ENCODE data around the gene TTC32. TPM values are rescaled to one million over a fixed set of nuclear protein-coding genes. Genes with fewer than 3 reads are reported as not detected.

The TTC32 gene
- total and polyA plus RNA-seq, 7 donors, result 3.7 to 22.1 (median 6.8) TPM

DNA sequence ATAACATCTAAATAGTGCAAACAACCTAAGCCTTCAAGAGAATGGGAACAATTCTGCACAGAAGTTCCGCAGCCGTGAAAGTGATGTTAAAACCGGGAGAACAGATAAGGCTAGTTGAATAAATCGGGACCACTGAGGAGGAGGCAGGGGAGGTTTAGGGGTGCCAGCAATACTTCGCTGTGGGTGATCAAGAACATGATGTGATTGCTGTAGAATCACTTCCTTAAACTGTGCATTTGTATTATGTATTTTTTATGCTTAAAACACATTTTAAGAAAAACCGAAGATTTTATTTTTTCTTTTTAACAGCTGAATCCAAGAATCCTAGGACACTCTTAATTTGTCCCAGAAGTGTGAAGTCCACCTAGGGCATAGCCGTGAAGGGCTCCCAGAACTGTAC, 33.6 kb downstream of the TTC32 start:
- intact Hi-C loops (cut with DNase I), result loop anchor here in 1 of 2 donors (10.0 kb wide), 1 partner anchor 1483 kb away; no protein-coding TSS in a partner anchor
- no peaks in the 10 kb centered on the region for H3K9me3 ChIP-seq
- WGBS, 3 donors, result 75 to 80% (median 79%) methylated on average over 7 of the region's 7 CpGs
- ATAC-seq (no peak), DNase-seq (no peak)
- peak overlapping the region; percentile 58 for H3K4me3 ChIP-seq
- peaks cover 5% of the 10 kb centered on the region for H3K4me1 ChIP-seq
- TF ChIP-seq, protein P1, sequence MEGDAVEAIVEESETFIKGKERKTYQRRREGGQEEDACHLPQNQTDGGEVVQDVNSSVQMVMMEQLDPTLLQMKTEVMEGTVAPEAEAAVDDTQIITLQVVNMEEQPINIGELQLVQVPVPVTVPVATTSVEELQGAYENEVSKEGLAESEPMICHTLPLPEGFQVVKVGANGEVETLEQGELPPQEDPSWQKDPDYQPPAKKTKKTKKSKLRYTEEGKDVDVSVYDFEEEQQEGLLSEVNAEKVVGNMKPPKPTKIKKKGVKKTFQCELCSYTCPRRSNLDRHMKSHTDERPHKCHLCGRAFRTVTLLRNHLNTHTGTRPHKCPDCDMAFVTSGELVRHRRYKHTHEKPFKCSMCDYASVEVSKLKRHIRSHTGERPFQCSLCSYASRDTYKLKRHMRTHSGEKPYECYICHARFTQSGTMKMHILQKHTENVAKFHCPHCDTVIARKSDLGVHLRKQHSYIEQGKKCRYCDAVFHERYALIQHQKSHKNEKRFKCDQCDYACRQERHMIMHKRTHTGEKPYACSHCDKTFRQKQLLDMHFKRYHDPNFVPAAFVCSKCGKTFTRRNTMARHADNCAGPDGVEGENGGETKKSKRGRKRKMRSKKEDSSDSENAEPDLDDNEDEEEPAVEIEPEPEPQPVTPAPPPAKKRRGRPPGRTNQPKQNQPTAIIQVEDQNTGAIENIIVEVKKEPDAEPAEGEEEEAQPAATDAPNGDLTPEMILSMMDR (IDR thresholded peaks at IDR 0.05), result no peak
- H3K27me3 ChIP-seq (ENCODE audit: insufficient read depth in 3 of 3, low read length in 2 of 3), result no peaks in the 10 kb centered on the region
- no peak overlapping the region for H3K27ac ChIP-seq
- H3K36me3 ChIP-seq (ENCODE audit: insufficient read depth in 1 of 2, low read depth in 1 of 2), result no peaks in the 10 kb centered on the region

DNA sequence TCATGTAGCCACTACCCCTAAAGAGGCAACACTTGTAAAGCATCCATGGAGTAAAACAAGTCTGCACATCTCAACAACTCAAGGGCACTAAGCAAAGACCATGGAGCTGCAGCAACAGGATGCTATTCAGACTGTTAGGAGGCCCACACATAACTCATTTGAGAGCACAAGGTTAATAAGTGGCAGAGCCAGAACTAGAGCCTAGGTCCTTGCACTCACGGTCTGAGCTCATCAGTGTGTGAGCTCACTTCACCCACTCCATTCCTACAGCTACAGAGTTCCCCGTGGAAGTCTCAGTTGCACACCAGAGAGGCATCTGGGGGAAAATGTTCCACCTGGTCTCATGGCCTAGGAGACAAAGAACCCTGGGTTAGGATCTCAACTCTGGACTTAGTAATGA, 35.0 kb downstream of the TTC32 start:
- Histone ChIP-seq H3K4me1 (peaks cover 6% of the 10 kb centered on the region), H3K27me3 (ENCODE audit: insufficient read depth in 3 of 3, low read length in 2 of 3) (no peaks in the 10 kb centered on the region), H3K36me3 (ENCODE audit: insufficient read depth in 1 of 2, low read depth in 1 of 2) (no peaks in the 10 kb centered on the region), H3K27ac (no peak overlapping the region), H3K4me3 (no peak overlapping the region), H3K9me3 (no peaks in the 10 kb centered on the region)
- ATAC-seq (no peak), DNase-seq (no peak)
- WGBS, 3 donors, result 90 to 97% (median 90%) methylated on average over 2 of the region's 2 CpGs
- TF ChIP-seq, protein P1 (IDR thresholded peaks at IDR 0.05), result no peak
- intact Hi-C loops (cut with DNase I), result loop anchor here in 1 of 2 donors (10.0 kb wide), 1 partner anchor 1482 kb away; no protein-coding TSS in a partner anchor

DNA sequence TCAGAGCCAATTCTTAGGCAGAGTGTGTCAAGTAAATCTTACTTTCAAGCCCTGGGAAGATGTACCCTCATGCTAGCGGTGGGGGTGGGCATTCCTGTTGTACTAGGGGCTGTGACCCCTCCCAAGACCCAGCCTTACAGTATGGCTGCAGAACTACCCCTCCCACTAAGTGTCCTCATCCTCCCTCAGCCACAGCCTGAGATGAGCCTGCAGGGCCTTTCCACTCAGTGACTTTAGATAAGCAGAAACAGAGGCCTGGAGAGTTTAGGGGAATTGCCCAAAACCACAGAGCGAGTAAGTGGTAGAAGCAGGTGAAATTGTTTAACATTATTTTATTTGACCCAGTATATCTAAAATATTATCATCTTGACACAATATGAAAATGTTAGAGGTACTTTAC, 36.6 kb downstream of the TTC32 start:
- no peak for ATAC-seq
- TF ChIP-seq, protein P1 (IDR thresholded peaks at IDR 0.05), result no peak
- Histone ChIP-seq H3K36me3 (ENCODE audit: insufficient read depth in 1 of 2, low read depth in 1 of 2) (no peaks in the 10 kb centered on the region), H3K9me3 (no peaks in the 10 kb centered on the region), H3K4me3 (no peak overlapping the region), H3K27ac (no peak overlapping the region), H3K4me1 (peaks cover 6% of the 10 kb centered on the region), H3K27me3 (ENCODE audit: insufficient read depth in 3 of 3, low read length in 2 of 3) (no peaks in the 10 kb centered on the region)
- 93 to 99% (median 94%) methylated on average over 2 of the region's 2 CpGs for WGBS, 3 donors
- intact Hi-C loops (cut with DNase I), result loop anchor here in 1 of 2 donors (10.0 kb wide), 1 partner anchor 1480 kb away; no protein-coding TSS in a partner anchor
- no peak for DNase-seq

DNA sequence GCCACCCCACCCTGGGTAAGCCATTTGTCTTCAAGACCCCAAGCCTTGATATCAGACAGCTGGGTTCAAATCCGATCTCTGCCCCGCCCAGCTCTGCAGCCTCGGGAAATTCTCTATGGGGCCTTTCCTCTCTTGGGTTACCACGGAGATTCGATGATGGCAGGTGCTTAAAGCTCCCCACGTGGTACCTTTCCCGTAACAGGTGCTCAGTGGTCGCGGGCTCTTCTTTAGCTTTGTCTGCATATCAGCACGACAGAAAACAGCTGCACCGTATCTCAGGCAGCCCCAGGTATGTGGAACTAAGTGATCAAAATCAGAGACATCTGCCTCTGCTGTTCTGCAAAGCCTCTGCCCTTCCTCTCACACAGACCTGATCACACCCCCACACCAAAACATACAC, 37.4 kb downstream of the TTC32 start:
- intact Hi-C loops (cut with DNase I), result loop anchor here (5.0 to 10.0 kb wide), 8 partner anchors 92 to 1480 kb away; no protein-coding TSS in a partner anchor
- 64 to 68% (median 65%) methylated on average over 11 of the region's 11 CpGs for WGBS, 3 donors
- Histone ChIP-seq H3K36me3 (ENCODE audit: insufficient read depth in 1 of 2, low read depth in 1 of 2) (no peaks in the 10 kb centered on the region), H3K4me3 (no peak overlapping the region), H3K4me1 (peaks cover 6% of the 10 kb centered on the region), H3K9me3 (no peaks in the 10 kb centered on the region), H3K27ac (no peak overlapping the region), H3K27me3 (ENCODE audit: insufficient read depth in 3 of 3, low read length in 2 of 3) (no peaks in the 10 kb centered on the region)
- no peak for DNase-seq
- TF ChIP-seq, protein P1 (IDR thresholded peaks at IDR 0.05), result no peak
- ATAC-seq, result no peak

All from psoas muscle (tissue), 8 donors.